GM21526 (cell line): ENCODE data around the gene CDK11B.

Source experiments
- ATAC-seq: cut with Tn5 transposase; IDR thresholded peaks from one replicate; pipeline ENCODE4 v1.9.1; 2021; ENCODE audit warnings: moderate library complexity; ENCODE audit not compliant: unreplicated experiment, low FRiP score

Gene CDK11B

GRCh38 chr1:1628754-1629429, 29.9 kb downstream of the CDK11B start:
- no peak for ATAC-seq

DNA sequence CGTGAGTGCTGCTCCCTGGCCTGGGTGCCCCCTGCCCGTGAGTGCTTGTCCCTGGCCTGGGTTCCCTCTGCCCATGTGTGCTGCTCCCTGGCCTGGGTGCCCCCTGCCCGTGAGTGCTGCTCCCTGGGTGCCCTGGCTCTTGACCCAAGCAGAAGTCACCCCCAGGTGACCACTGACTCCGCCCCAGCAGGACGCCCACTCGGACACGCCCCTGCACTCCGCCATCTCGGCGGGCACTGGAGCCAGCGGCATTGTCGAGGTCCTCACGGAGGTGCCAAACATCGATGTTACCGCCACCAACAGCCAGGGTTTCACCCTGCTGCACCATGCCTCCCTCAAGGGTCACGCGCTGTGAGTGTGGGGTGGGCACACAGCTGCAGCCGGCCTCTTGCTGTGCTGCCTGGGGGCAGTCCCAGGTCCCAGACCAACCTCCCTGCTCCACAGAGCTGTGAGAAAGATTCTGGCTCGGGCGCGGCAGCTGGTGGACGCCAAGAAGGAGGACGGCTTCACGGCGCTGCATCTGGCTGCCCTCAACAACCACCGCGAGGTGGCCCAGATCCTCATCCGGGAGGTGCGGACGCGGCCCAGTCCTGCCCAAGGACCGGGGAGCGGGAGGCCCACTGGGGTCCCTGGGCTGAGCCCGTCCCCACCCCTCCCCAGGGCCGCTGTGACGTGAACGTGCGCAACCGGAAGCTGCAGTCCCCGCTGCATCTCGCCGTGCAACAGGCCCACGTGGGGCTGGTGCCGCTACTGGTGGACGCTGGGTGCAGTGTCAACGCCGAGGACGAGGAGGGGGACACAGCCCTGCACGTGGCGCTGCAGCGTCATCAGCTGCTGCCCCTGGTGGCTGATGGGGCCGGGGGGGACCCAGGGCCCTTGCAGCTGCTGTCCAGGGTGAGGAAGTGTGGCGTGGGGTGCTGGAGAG, 30.7 kb downstream of the CDK11B start:
- ATAC-seq: no peak

- no peak for ATAC-seq
Measured at GRCh38 chr1:1627261-1627828, 31.5 kb downstream of the CDK11B start.

- no peak for ATAC-seq
Measured at GRCh38 chr1:1626207-1627141, 32.3 kb downstream of the CDK11B start.

DNA sequence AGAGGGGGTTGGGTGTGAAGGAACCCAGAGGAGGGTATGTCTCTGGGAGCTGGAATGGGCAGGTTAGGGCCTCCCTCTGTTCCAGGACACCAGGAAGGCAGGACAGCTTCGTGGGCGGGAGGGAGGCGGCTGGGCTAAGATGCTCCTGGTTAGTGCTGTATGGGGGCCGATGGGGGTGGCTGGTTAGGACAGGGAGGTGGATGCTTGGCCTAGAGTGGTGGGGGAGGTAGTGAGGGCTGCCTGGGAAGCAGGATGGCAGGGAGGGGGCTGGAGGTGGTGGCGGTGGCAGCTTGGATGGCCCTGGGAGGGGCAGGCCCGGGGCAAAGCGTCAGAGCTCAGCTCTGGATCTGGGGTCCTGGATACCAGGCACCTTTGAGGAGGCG, 33.0 kb downstream of the CDK11B start:
- no peak for ATAC-seq

DNA sequence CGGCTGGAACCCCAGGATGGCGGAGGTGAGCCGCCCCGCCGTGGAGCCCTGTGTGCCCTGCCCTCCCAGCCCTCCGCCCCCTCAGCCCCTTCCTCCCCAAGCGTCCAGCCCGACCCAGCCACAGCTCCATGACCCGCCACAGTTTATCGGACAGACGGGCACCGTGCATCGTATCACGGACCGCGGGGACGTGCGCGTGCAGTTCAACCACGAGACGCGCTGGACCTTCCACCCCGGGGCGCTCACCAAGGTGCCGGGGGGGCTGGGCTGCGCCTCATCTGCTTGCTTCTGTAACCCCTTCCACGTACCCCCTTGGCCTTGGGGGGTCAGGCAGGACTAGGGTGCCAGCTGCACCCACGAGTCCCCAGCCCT, 33.4 kb downstream of the CDK11B start:
- no peak for ATAC-seq

GRCh38 chr1:1624443-1625403, 34.1 kb downstream of the CDK11B start:
- ATAC-seq: no peak

DNA sequence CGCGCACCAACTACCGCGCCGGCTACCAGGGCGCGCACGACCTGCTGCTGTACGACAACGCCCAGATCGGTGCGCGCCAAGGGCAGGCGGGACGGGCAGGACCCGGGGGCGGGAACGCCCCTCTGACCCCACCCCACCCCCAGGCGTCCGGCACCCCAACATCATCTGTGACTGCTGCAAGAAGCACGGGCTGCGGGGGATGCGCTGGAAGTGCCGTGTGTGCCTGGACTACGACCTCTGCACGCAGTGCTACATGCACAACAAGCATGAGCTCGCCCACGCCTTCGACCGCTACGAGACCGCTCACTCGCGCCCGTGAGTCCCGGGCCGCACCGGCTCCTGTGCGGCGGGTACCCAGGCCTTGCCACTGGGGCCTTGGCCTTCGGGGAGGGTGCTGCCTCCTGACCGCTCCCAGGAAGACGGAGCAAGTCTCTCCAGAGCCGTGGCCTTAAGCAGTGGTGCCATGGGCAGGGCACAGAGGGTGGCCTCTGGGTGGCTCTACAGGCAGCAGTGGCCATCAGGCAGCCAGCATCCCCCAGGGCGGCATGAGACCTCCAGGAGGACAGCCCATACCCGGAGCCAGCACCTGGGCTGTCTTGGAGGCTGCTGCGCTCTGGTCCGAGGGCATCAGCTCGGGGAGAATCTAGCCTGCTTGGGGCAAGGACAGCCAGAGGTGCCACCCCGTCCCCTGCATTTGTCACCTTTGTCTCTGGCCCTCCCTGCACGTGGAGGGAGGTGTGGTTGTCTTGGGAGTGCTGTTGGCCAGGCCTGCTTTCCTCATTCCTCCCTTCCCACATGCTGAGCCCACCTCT, 35.0 kb downstream of the CDK11B start:
- no peak for ATAC-seq

DNA sequence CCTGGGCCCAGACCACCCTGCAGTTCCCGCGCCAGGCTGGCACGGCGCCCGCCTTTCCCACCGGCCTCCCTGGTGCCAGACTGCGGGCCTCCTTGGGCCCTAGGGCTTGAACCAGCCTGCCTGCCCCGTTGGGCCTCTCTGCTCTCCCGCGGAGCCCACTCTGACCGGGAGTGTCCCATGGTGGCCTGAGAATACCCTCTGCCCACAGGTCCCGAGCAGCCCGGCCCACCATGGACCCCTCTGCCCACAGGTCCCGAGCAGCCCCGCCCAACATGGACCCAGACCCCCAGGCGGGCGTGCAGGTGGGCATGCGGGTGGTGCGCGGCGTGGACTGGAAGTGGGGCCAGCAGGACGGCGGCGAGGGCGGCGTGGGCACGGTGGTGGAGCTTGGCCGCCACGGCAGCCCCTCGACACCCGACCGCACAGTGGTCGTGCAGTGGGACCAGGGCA, 35.6 kb downstream of the CDK11B start:
- no peak for ATAC-seq

DNA sequence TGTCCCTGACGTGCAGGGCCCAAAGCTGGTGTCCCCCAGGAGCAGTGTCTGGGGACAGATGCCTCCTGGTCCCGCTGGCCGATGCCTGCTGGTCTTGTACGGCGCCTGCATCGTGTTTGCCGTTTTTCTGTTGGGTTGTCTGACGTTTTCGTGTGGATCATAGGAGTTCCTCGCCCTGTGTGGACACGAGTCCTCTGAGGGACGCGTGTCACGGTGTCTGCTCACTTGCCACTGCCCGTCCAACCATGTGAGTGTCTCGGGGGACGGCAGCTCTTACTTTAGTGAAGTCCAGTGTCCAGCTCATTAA, 36.1 kb downstream of the CDK11B start:
- ATAC-seq: no peak

GRCh38 chr1:1622010-1622787, 36.6 kb downstream of the CDK11B start:
- no peak for ATAC-seq

DNA sequence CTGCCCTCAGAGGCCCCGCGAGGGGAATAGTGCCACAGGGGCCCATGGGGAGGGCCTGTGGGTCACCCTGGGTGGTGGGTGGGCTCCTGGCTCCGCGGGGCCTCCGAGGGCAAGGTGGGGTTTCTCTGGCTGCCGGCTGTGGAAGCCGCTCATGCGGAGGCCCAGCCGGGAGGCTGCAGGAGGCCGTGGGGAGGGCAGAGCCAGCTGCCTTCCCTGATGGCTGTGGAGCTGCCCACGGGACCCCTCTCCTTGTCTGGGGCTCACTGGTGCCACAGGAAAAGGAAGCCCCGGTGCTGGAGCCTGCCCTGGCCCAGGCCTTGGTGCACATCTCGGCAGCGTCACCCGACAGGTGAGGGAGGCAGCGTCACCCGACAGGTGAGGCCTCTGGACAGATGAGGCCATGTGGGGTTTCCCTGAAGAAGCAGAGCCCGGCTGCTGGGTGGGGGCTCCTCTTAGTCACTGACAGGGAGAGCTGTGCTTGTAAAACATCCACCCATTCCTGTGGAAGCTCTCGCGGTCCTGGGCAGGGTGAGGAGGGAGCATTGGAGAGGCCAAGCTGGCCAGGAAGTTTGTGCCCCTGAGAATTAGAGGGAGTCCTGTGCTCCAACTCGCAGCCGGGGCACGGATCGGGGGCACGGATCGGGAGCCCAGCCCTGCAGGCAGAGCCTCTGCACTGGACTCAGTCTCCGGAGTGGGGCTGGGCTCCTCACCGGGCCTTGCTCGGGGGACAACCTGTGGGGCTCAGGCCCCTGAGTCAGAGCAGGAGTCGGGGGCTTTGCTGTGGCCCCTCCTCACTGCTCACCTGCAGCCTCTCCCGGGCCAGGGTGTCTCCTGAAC, 37.4 kb downstream of the CDK11B start:
- no peak for ATAC-seq

GRCh38 chr1:1620433-1621139, 38.2 kb downstream of the CDK11B start:
- no peak for ATAC-seq

- ATAC-seq: no peak
Measured at GRCh38 chr1:1619917-1620361, 38.9 kb downstream of the CDK11B start.

GRCh38 chr1:1618396-1619068, 40.3 kb downstream of the CDK11B start:
- no peak for ATAC-seq

DNA sequence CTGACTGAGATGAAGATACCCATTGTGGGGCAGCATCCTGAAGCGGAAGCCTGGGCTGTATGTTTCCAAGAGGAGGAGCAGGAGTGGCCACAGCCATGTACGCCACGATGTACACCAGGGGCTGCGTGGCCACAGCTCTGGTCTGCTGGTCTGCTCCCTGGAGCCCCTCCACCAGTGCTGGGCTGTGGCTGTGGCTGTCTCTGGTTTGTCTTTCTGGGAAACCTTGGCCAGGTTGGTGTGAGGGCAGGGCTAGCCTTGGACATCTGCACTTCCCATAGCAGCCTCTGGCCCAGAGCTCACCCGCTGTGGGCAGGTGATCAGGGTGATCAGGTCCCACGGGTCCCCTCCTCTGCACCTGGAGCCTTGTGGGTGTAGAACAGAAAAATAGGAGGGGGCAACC, 40.9 kb downstream of the CDK11B start:
- no peak for ATAC-seq
